T-helper 1 cell treated with Interleukin-12 subunit alpha and Interleukin-12 subunit beta and Interleukin-4 antibody, amounts not matched to agents 30 μg/mL and 1 μg/mL, for 36 hours (primary cell): Measurements from ENCODE around the gene UBB.

Experiments used
- H3K27ac Mint-ChIP-seq: one replicate; pipeline ENCODE4 v1.8.0; 2021; ENCODE audit warnings: mild to moderate bottlenecking, mixed read lengths
- H3K27me3 Mint-ChIP-seq: one replicate; pipeline ENCODE4 v1.8.0; 2021; ENCODE audit warnings: low read depth, mixed read lengths
- H3K36me3 Mint-ChIP-seq: one replicate; pipeline ENCODE4 v1.8.0; 2021; ENCODE audit warnings: low read depth, mixed read lengths
- H3K4me1 Mint-ChIP-seq: one replicate; pipeline ENCODE4 v1.8.0; 2021; ENCODE audit warnings: low read depth, mixed read lengths
- H3K4me3 Mint-ChIP-seq: one replicate; pipeline ENCODE4 v1.8.0; 2021; ENCODE audit warnings: mild to moderate bottlenecking, moderate library complexity, mixed read lengths
- H3K9me3 Mint-ChIP-seq: one replicate; pipeline ENCODE4 v1.8.0; 2021; ENCODE audit warnings: mixed read lengths

The UBB gene

GRCh38 chr17:16354585-16354984 is 26.3 kb upstream of the UBB start:
- peaks cover 35% of the 10 kb centered on the region for H3K27me3 Mint-ChIP-seq
- H3K9me3 Mint-ChIP-seq: no peaks in the 10 kb centered on the region
- peak overlapping the region; percentile 77 for H3K4me3 Mint-ChIP-seq
- no peak overlapping the region for H3K27ac Mint-ChIP-seq
- no peaks in the 10 kb centered on the region for H3K36me3 Mint-ChIP-seq
- peaks cover 19% of the 10 kb centered on the region for H3K4me1 Mint-ChIP-seq

- Mint-ChIP-seq H3K27me3 (peaks cover 25% of the 10 kb centered on the region), H3K9me3 (no peaks in the 10 kb centered on the region), H3K27ac (no peak overlapping the region), H3K4me1 (peaks cover 4% of the 10 kb centered on the region), H3K4me3 (no peak overlapping the region), H3K36me3 (no peaks in the 10 kb centered on the region)
Measured at GRCh38 chr17:16358394-16358793, 22.5 kb upstream of the UBB start.

- H3K36me3 Mint-ChIP-seq: no peaks in the 10 kb centered on the region
- peaks cover 2% of the 10 kb centered on the region for H3K4me1 Mint-ChIP-seq
- H3K9me3 Mint-ChIP-seq: no peaks in the 10 kb centered on the region
- H3K4me3 Mint-ChIP-seq: no peak overlapping the region
- H3K27me3 Mint-ChIP-seq: peaks cover 9% of the 10 kb centered on the region
- no peak overlapping the region for H3K27ac Mint-ChIP-seq
Measured at GRCh38 chr17:16361874-16362273, 19.0 kb upstream of the UBB start.

- Mint-ChIP-seq H3K4me3 (no peak overlapping the region), H3K27ac (no peak overlapping the region), H3K9me3 (no peaks in the 10 kb centered on the region), H3K27me3 (no peaks in the 10 kb centered on the region), H3K4me1 (peaks cover 2% of the 10 kb centered on the region), H3K36me3 (no peaks in the 10 kb centered on the region)
Measured at GRCh38 chr17:16363749-16364536, 16.9 kb upstream of the UBB start.

- Mint-ChIP-seq H3K36me3 (no peaks in the 10 kb centered on the region), H3K4me1 (peaks cover 2% of the 10 kb centered on the region), H3K27ac (no peak overlapping the region), H3K27me3 (no peaks in the 10 kb centered on the region), H3K4me3 (no peak overlapping the region), H3K9me3 (no peaks in the 10 kb centered on the region)
Measured at GRCh38 chr17:16364625-16365024, 16.3 kb upstream of the UBB start.

GRCh38 chr17:16371742-16372141 is 9.1 kb upstream of the UBB start:
- no peak overlapping the region for H3K27ac Mint-ChIP-seq
- H3K9me3 Mint-ChIP-seq: no peaks in the 10 kb centered on the region
- H3K4me3 Mint-ChIP-seq: no peak overlapping the region
- peaks cover 4% of the 10 kb centered on the region for H3K27me3 Mint-ChIP-seq
- no peaks in the 10 kb centered on the region for H3K4me1 Mint-ChIP-seq
- no peaks in the 10 kb centered on the region for H3K36me3 Mint-ChIP-seq

GRCh38 chr17:16374146-16374938 is 6.5 kb upstream of the UBB start:
- no peaks in the 10 kb centered on the region for H3K9me3 Mint-ChIP-seq
- H3K36me3 Mint-ChIP-seq: no peaks in the 10 kb centered on the region
- no peak overlapping the region for H3K27ac Mint-ChIP-seq
- H3K4me3 Mint-ChIP-seq: no peak overlapping the region
- H3K4me1 Mint-ChIP-seq: no peaks in the 10 kb centered on the region
- peaks cover 4% of the 10 kb centered on the region for H3K27me3 Mint-ChIP-seq

GRCh38 chr17:16377941-16378341 is 3.0 kb upstream of the UBB start:
- Mint-ChIP-seq H3K27me3 (peaks cover 3% of the 10 kb centered on the region), H3K4me1 (peaks cover 15% of the 10 kb centered on the region), H3K9me3 (no peaks in the 10 kb centered on the region), H3K36me3 (peaks cover 19% of the 10 kb centered on the region), H3K4me3 (no peak overlapping the region), H3K27ac (no peak overlapping the region)

GRCh38 chr17:16378636-16379282 is 2.1 kb upstream of the UBB start:
- Mint-ChIP-seq H3K27me3 (peaks cover 3% of the 10 kb centered on the region), H3K4me3 (no peak overlapping the region), H3K27ac (no peak overlapping the region), H3K9me3 (no peaks in the 10 kb centered on the region), H3K4me1 (peaks cover 22% of the 10 kb centered on the region), H3K36me3 (peaks cover 26% of the 10 kb centered on the region)

GRCh38 chr17:16379654-16380053 is 1.2 kb upstream of the UBB start:
- Mint-ChIP-seq H3K9me3 (no peaks in the 10 kb centered on the region), H3K36me3 (peaks cover 34% of the 10 kb centered on the region), H3K27ac (no peak overlapping the region)

GRCh38 chr17:16381496-16381820 is 567 bp downstream of the UBB start:
- Mint-ChIP-seq H3K4me1 (peaks cover 27% of the 10 kb centered on the region), H3K4me3 (peak overlapping the region; percentile 96), H3K27ac (peak overlapping the region; percentile 95), H3K9me3 (no peaks in the 10 kb centered on the region), H3K27me3 (peaks cover 3% of the 10 kb centered on the region), H3K36me3 (peaks cover 34% of the 10 kb centered on the region)

More at GRCh38 chr17:16379654-16380053, 1.2 kb upstream of the UBB start:
- no peak overlapping the region for H3K4me3 Mint-ChIP-seq
- H3K4me1 Mint-ChIP-seq: peaks cover 25% of the 10 kb centered on the region
- peaks cover 3% of the 10 kb centered on the region for H3K27me3 Mint-ChIP-seq

GRCh38 chr17:16383216-16383615 is 2.3 kb downstream of the UBB start:
- Mint-ChIP-seq H3K27ac (no peak overlapping the region), H3K4me1 (peaks cover 36% of the 10 kb centered on the region), H3K4me3 (peak overlapping the region; percentile 34), H3K9me3 (no peaks in the 10 kb centered on the region), H3K27me3 (peaks cover 8% of the 10 kb centered on the region), H3K36me3 (peaks cover 34% of the 10 kb centered on the region)

GRCh38 chr17:16383772-16384287 is 2.9 kb downstream of the UBB start:
- H3K4me3 Mint-ChIP-seq: peak overlapping the region; percentile 34
- peaks cover 8% of the 10 kb centered on the region for H3K27me3 Mint-ChIP-seq
- peaks cover 34% of the 10 kb centered on the region for H3K36me3 Mint-ChIP-seq
- peaks cover 36% of the 10 kb centered on the region for H3K4me1 Mint-ChIP-seq
- peak overlapping the region; percentile 41 for H3K27ac Mint-ChIP-seq
- H3K9me3 Mint-ChIP-seq: no peaks in the 10 kb centered on the region

- Mint-ChIP-seq H3K9me3 (no peaks in the 10 kb centered on the region), H3K4me3 (no peak overlapping the region), H3K27ac (no peak overlapping the region), H3K36me3 (peaks cover 34% of the 10 kb centered on the region), H3K4me1 (peaks cover 36% of the 10 kb centered on the region), H3K27me3 (peaks cover 8% of the 10 kb centered on the region)
Measured at GRCh38 chr17:16384557-16384956, 3.7 kb downstream of the UBB start.
